Measurements from ENCODE around the gene ABLIM1. TPM values are rescaled to one million over a fixed set of nuclear protein-coding genes. Genes with fewer than 3 reads are reported as not detected.
A peak's percentile ranks its signal among the peaks of the same experiment; 100 is the strongest.

Gene ABLIM1
- total and polyA plus RNA-seq, 10 of the 15 experiments (the other 5 are each of a cell fraction or from before 2014, with no cell fraction given) = 14.2 to 50.5 (median 28.1) TPM

GRCh38 chr10:114638821-114639625 is 19.1 kb downstream of the ABLIM1 start (continued):
- peak; percentile 71 for TF ChIP-seq MEF2B (IDR thresholded peaks at IDR 0.05; ENCODE audit: partially characterized antibody, poor library complexity, severe bottlenecking)
- TF ChIP-seq BHLHE40 (IDR thresholded peaks at IDR 0.05; ENCODE audit: borderline replicate concordance in 1 of 2, low read depth in 2 of 2, low read length in 1 of 2) = peak in 1 of 2 experiments; percentile 43; a peak in 1 of 4 replicates
- no peak for TF ChIP-seq NR2C1 (IDR thresholded peaks at IDR 0.05)
- no peak for TF ChIP-seq PKNOX1 (IDR thresholded peaks at IDR 0.05)
- TF ChIP-seq ZNF24 (IDR thresholded peaks at IDR 0.05) = no peak
- no peak for TF ChIP-seq RELA (IDR thresholded peaks at IDR 0.05; ENCODE audit: borderline replicate concordance, partially characterized antibody)
- TF ChIP-seq FOXM1 (IDR thresholded peaks at IDR 0.05; ENCODE audit: low read depth, low read length) = no peak
- peak in 1 of 2 experiments; percentile 24; a peak in 1 of 4 replicates for TF ChIP-seq IKZF2 (IDR thresholded peaks at IDR 0.05)
- TF ChIP-seq USF1 (IDR thresholded peaks at IDR 0.05; ENCODE audit: borderline replicate concordance, extremely low read length, insufficient read depth, low read depth, low read length) = no peak
- TF ChIP-seq NRF1 (conservative IDR thresholded peaks at IDR 0.05; ENCODE audit: low read depth, low read length) = no peak
- no peak for TF ChIP-seq PML (IDR thresholded peaks at IDR 0.05; ENCODE audit: low read length)
- no peak for TF ChIP-seq NFYA (IDR thresholded peaks at IDR 0.05; ENCODE audit: borderline replicate concordance, low read depth, low read length)
- TF ChIP-seq ATF2 (IDR thresholded peaks at IDR 0.05; ENCODE audit: low read length) = no peak
- TF ChIP-seq SPI1 (IDR thresholded peaks at IDR 0.05; ENCODE audit: borderline replicate concordance, insufficient read depth, low read depth, low read length) = peak; percentile 73; the same call in 1 of the 2 replicates
- no peak for TF ChIP-seq TBL1XR1 (IDR thresholded peaks at IDR 0.05; ENCODE audit: low read depth, low read length)
